ENCODE data around the gene CCNI2. TPM values are rescaled to one million over a fixed set of nuclear protein-coding genes. Genes with fewer than 3 reads are reported as not detected.

The CCNI2 gene
- total and polyA plus RNA-seq, 9 of the 15 experiments (the other 6 are each of a cell fraction or from before 2014, with no cell fraction given), result 0.05 to 1.7 (median 0.81) TPM; not detected in 5

DNA sequence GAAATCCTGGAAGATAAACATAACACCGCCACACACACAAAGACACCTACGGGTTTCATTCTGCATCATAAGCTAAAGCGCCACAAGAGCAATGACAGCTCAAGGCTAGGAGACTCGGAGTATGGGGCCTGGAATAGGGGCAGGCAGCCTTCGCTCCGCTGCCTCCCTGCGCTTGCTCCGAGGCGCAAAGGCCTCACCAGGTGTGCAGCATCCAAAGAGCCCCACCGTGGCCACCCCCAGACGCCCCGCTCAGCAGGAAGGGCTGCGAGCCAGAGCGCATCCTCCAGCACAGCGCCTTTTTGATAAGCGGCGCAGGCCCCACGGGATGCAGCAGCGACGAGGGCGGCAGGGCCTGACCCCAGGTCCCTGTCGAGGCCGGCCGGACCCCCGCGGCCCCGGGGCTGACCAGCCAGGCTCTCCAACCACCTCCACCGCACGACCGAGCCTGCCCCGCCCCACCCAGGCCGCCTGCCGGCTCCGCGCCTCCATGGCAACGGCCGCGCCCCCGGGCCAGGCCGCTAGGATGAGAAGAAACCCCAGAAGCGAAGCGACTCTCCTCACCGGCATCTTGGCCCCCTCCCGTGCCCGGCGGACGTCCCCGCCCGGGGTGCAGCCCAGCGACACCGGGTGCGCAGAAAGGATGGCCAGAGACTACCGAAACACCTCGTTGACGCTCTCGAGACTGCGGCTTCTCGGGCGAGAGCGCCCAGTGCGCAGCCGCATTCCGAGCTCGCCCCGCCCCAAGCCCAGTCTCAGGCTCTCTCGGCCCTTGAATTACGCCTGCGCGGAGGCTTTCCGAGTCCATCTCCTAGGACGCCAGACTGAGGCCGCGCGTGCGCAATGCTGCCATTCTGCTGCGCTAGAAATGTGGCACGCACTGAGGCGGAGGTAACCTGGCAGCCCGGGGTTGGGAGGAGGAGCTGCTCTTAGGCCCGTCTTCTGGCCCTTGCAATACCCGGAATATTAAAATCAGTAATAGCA lies 10.1 kb upstream of the CCNI2 start, which contains the start of gene KIF3A (continued):
- no peak for TF ChIP-seq HDAC6 (IDR thresholded peaks at IDR 0.05; ENCODE audit: low read depth, low read length)
- peak; percentile 74 for TF ChIP-seq SAP30 (IDR thresholded peaks at IDR 0.05; ENCODE audit: borderline replicate concordance, insufficient read depth, low read depth, low read length, poor library complexity, severe bottlenecking)
- no peak for TF ChIP-seq ADNP (tag; IDR thresholded peaks at IDR 0.05)
- TF ChIP-seq SIN3A (IDR thresholded peaks at IDR 0.05; ENCODE audit: borderline replicate concordance in 2 of 2, control insufficient read depth in 1 of 2, low read depth in 2 of 2, low read length in 2 of 2), result peak; percentile 79; a peak in 1 of 4 replicates
- TF ChIP-seq CREB1 (IDR thresholded peaks at IDR 0.05), result no peak
- TF ChIP-seq CREB1 (CRISPR knock-in tag; IDR thresholded peaks at IDR 0.05), result peak; percentile 37; the same call in 1 of the 2 replicates
- TF ChIP-seq ARID4B (CRISPR knock-in tag; IDR thresholded peaks at IDR 0.05), result peak; percentile 83
- no peak for TF ChIP-seq HEY1 (CRISPR knock-in tag; IDR thresholded peaks at IDR 0.05; ENCODE audit: borderline replicate concordance)
- TF ChIP-seq, protein P1, sequence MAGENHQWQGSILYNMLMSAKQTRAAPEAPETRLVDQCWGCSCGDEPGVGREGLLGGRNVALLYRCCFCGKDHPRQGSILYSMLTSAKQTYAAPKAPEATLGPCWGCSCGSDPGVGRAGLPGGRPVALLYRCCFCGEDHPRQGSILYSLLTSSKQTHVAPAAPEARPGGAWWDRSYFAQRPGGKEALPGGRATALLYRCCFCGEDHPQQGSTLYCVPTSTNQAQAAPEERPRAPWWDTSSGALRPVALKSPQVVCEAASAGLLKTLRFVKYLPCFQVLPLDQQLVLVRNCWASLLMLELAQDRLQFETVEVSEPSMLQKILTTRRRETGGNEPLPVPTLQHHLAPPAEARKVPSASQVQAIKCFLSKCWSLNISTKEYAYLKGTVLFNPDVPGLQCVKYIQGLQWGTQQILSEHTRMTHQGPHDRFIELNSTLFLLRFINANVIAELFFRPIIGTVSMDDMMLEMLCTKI (IDR thresholded peaks at IDR 0.05; ENCODE audit: partially characterized antibody), result no peak
- TF ChIP-seq POLR2A (conservative IDR thresholded peaks at IDR 0.05), result peak; percentile 52; the same call in 1 of the 2 replicates
- peak; percentile 99 for TF ChIP-seq NRF1 (conservative IDR thresholded peaks at IDR 0.05 in 1 of 2, IDR thresholded peaks at IDR 0.05 in 1 of 2)
- TF ChIP-seq, protein P2, sequence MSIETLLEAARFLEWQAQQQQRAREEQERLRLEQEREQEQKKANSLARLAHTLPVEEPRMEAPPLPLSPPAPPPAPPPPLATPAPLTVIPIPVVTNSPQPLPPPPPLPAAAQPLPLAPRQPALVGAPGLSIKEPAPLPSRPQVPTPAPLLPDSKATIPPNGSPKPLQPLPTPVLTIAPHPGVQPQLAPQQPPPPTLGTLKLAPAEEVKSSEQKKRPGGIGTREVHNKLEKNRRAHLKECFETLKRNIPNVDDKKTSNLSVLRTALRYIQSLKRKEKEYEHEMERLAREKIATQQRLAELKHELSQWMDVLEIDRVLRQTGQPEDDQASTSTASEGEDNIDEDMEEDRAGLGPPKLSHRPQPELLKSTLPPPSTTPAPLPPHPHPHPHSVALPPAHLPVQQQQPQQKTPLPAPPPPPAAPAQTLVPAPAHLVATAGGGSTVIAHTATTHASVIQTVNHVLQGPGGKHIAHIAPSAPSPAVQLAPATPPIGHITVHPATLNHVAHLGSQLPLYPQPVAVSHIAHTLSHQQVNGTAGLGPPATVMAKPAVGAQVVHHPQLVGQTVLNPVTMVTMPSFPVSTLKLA (conservative IDR thresholded peaks at IDR 0.05), result peak in 1 of 2 experiments; percentile 69; a peak in 2 of 4 replicates
- peak; percentile 35 for TF ChIP-seq EGR1 (conservative IDR thresholded peaks at IDR 0.05)
- TF ChIP-seq, protein P3, sequence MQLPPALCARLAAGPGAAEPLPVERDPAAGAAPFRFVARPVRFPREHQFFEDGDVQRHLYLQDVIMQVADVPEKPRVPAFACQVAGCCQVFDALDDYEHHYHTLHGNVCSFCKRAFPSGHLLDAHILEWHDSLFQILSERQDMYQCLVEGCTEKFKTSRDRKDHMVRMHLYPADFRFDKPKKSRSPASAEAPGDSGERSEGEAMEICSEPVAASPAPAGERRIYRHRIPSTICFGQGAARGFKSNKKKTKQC (CRISPR knock-in tag; IDR thresholded peaks at IDR 0.05), result peak; percentile 76
- TF ChIP-seq KDM5B (IDR thresholded peaks at IDR 0.05; ENCODE audit: insufficient replicate concordance, low read depth, low read length), result peak; percentile 32

Data from K562 (cell line).